Activated B cell treated with CpG ODN at 0.5 μM for 24 hours (primary cell): ENCODE data around the gene SMIM8. TPM values are rescaled to one million over a fixed set of nuclear protein-coding genes. Genes with fewer than 3 reads are reported as not detected.
"Not testable (repeated sequence)": the region's sequence is repeated elsewhere in the genome, so short reads cannot be mapped to it uniquely, and the experiment has no call there.

Experiments used
- ATAC-seq: fragments of 200-7000 bp; cut with Tn5 transposase; one replicate; pipeline ENCODE4 v1.10.0; 2021; ENCODE audit warnings: low read depth, mild to moderate bottlenecking, moderate library complexity
- CTCF ChIA-PET: fragments of 350-600 bp; sonication (Branson Sonifier 250); formaldehyde crosslinking; loops from one replicate; lab custom pipeline; 2021; ENCODE audit warnings: antibody characterized with exemption; lab: Charles Lee
- POLR2A ChIA-PET: fragments of 350-600 bp; sonication (Branson Sonifier 250); formaldehyde crosslinking; loops from one replicate; lab custom pipeline; 2021; ENCODE audit warnings: antibody characterized with exemption; lab: Charles Lee
- DNase-seq: peaks from one replicate; pipeline ENCODE4 v3.0.0; 2022
- H3K27ac Mint-ChIP-seq: one replicate; pipeline ENCODE4 v1.8.0; 2020; ENCODE audit warnings: mixed read lengths
- H3K27me3 Mint-ChIP-seq: one replicate; pipeline ENCODE4 v1.8.0; 2021; ENCODE audit warnings: mixed read lengths
- H3K36me3 Mint-ChIP-seq: one replicate; pipeline ENCODE4 v1.8.0; 2021; ENCODE audit warnings: low read depth, mixed read lengths
- H3K4me1 Mint-ChIP-seq: one replicate; pipeline ENCODE4 v1.8.0; 2021; ENCODE audit warnings: mixed read lengths
- H3K4me3 Mint-ChIP-seq: one replicate; pipeline ENCODE4 v1.8.0; 2020; ENCODE audit warnings: mild to moderate bottlenecking, mixed read lengths
- H3K9me3 Mint-ChIP-seq: one replicate; pipeline ENCODE4 v1.8.0; 2020; ENCODE audit warnings: mixed read lengths
- CTCF ChIP-seq: fragments of 200-600 bp; IDR thresholded peaks from one replicate; pipeline ENCODE4 v1.8.0; 2022; ENCODE audit warnings: antibody characterized with exemption, mild to moderate bottlenecking
- intact Hi-C: fragments of 100-400 bp; cut with micrococcal nuclease; formaldehyde crosslinking; loops from one replicate; pipeline ENCODE4 v1.15.1; 2024
- total RNA-seq: library from RNA; stranded (reverse); gene quantifications from 2 replicates; pipeline ENCODE4 v1.2.3, GENCODE V29; 2022

Gene SMIM8
- total RNA-seq, 1 donor from 2014 or later, result 14.4 TPM

GRCh38 chr6:87312860-87313259 lies 9.5 kb upstream of the SMIM8 start:
- Mint-ChIP-seq H3K27ac (no peak overlapping the region), H3K4me1 (no peaks in the 10 kb centered on the region), H3K9me3 (no peaks in the 10 kb centered on the region), H3K27me3 (peaks cover 14% of the 10 kb centered on the region), H3K4me3 (no peak overlapping the region), H3K36me3 (no peaks in the 10 kb centered on the region)
- no peak for TF ChIP-seq CTCF
- intact Hi-C loops, result no loop called here
- DNase-seq, result no peak
- ChIA-PET CTCF (no interaction called here), POLR2A (no interaction called here)
- no peak for ATAC-seq

GRCh38 chr6:87315071-87315470 lies 7.3 kb upstream of the SMIM8 start:
- intact Hi-C loops, result no loop called here
- DNase-seq (no peak), ATAC-seq (no peak)
- POLR2A ChIA-PET, result no interaction called here
- Mint-ChIP-seq H3K4me1 (no peaks in the 10 kb centered on the region), H3K27ac (no peak overlapping the region), H3K36me3 (no peaks in the 10 kb centered on the region), H3K27me3 (peaks cover 13% of the 10 kb centered on the region), H3K4me3 (no peak overlapping the region), H3K9me3 (no peaks in the 10 kb centered on the region)
- CTCF ChIA-PET, result interaction anchor here (0.7 kb wide), 1 partner anchor 1415 kb away, joined by 3 read pairs; no protein-coding TSS in a partner anchor
- TF ChIP-seq CTCF, result no peak

- H3K9me3 Mint-ChIP-seq, result no peaks in the 10 kb centered on the region
- DNase-seq (no peak), ATAC-seq (no peak)
- intact Hi-C loops, result no loop called here
- no peak overlapping the region for H3K27ac Mint-ChIP-seq
- CTCF ChIA-PET, result no interaction called here
- peaks cover 22% of the 10 kb centered on the region for H3K4me1 Mint-ChIP-seq
- POLR2A ChIA-PET, result no interaction called here
- H3K36me3 Mint-ChIP-seq, result peaks cover 4% of the 10 kb centered on the region
- H3K4me3 Mint-ChIP-seq, result no peak overlapping the region
- H3K27me3 Mint-ChIP-seq, result peaks cover 3% of the 10 kb centered on the region
- TF ChIP-seq CTCF, result no peak
Observed at GRCh38 chr6:87319271-87319987, 3.0 kb upstream of the SMIM8 start.

GRCh38 chr6:87323880-87324279 lies 1.5 kb downstream of the SMIM8 start:
- peak overlapping the region; percentile 36 for H3K4me3 Mint-ChIP-seq

GRCh38 chr6:87330961-87331360 lies 8.6 kb downstream of the SMIM8 start:
- Mint-ChIP-seq H3K4me1 (peaks cover 27% of the 10 kb centered on the region), H3K4me3 (no peak overlapping the region), H3K27me3 (no peaks in the 10 kb centered on the region), H3K27ac (no peak overlapping the region), H3K9me3 (peaks cover 3% of the 10 kb centered on the region), H3K36me3 (peaks cover 13% of the 10 kb centered on the region)
- ATAC-seq (no peak), DNase-seq (no peak)
- CTCF ChIA-PET, result no interaction called here
- POLR2A ChIA-PET, result no interaction called here
- intact Hi-C loops, result no loop called here
- no peak for TF ChIP-seq CTCF

More at GRCh38 chr6:87323880-87324279, 1.5 kb downstream of the SMIM8 start:
- intact Hi-C loops, result loop anchor here (2.0 to 5.0 kb wide), 4 partner anchors 62 to 378 kb away; partner anchors contain the start of genes AKIRIN2 and RARS2
- peaks cover 11% of the 10 kb centered on the region for H3K36me3 Mint-ChIP-seq
- H3K9me3 Mint-ChIP-seq, DNase-seq, POLR2A ChIA-PET, CTCF ChIA-PET, H3K27ac Mint-ChIP-seq, ATAC-seq, H3K27me3 Mint-ChIP-seq: not testable (repeated sequence)
- H3K4me1 Mint-ChIP-seq, result peaks cover 25% of the 10 kb centered on the region
